Aortic smooth muscle cell (primary cell): ENCODE results near the gene CEACAM16. TPM values are rescaled to one million over a fixed set of nuclear protein-coding genes. Genes with fewer than 3 reads are reported as not detected.

Experiments
- total RNA-seq: library from RNA; depleted of rRNA; stranded (reverse); fragments of >200 nt; gene quantifications from 2 replicates; pipeline ENCODE4 v1.2.3, GENCODE V29; 2014

Gene CEACAM16
- total RNA-seq = not detected in 2 replicates

GRCh38 chr19:44698492-44699201 lies at the start of gene CEACAM16:
TSS of gene CEACAM16 (plus strand) at chr19:44699151. CDS start at chr19:44701457, 2,306 bp downstream.

GRCh38 chr19:44671400-44671799 lies 27.6 kb upstream of the CEACAM16 start, which contains the start of gene CEACAM19:
TSS of gene CEACAM19 (plus strand) at chr19:44671482. CDS start at chr19:44671932, 450 bp downstream.

GRCh38 chr19:44748426-44749254 lies 49.7 kb downstream of the CEACAM16 start, which contains the start of gene BCL3:
TSS of gene BCL3 (plus strand) at chr19:44748708. CDS start at chr19:44748791, 83 bp downstream.

Other genes with a start within 250 kb of the CEACAM16 start
- 7.0 and 7.4 TPM in 2 replicates for gene ZNF180, start 198.6 kb upstream of the CEACAM16 start, total RNA-seq
- not detected in 2 replicates for gene CEACAM20, start 169.5 kb upstream of the CEACAM16 start, total RNA-seq
- not detected in 2 replicates for gene IGSF23, start 85.6 kb upstream of the CEACAM16 start, total RNA-seq
- gene PVR, start 55.2 kb upstream of the CEACAM16 start, total RNA-seq = 56.8 and 71.4 TPM in 2 replicates
- 1.8 and 4.9 TPM in 2 replicates for gene CEACAM19, start 27.7 kb upstream of the CEACAM16 start, total RNA-seq
- gene BCL3, start 49.6 kb downstream of the CEACAM16 start, total RNA-seq = 8.2 and 11.6 TPM in 2 replicates
- gene CBLC, start 78.7 kb downstream of the CEACAM16 start, total RNA-seq = not detected in 2 replicates
- gene BCAM, start 110.0 kb downstream of the CEACAM16 start, total RNA-seq = 7.3 and 30.0 TPM in 2 replicates
- gene NECTIN2, start 147.1 kb downstream of the CEACAM16 start, total RNA-seq = 51.3 and 58.1 TPM in 2 replicates
- gene TOMM40, start 192.1 kb downstream of the CEACAM16 start, total RNA-seq = 24.0 and 42.1 TPM in 2 replicates
- gene APOE, start 206.6 kb downstream of the CEACAM16 start, total RNA-seq = 0.50 and 2.2 TPM in 2 replicates
- 0.56 and 0.79 TPM in 2 replicates for gene APOC1, start 215.5 kb downstream of the CEACAM16 start, total RNA-seq
- not detected in 2 replicates for gene APOC4, start 243.1 kb downstream of the CEACAM16 start, total RNA-seq
- not detected in 2 replicates for gene APOC2, start 246.9 kb downstream of the CEACAM16 start, total RNA-seq